Measurements from ENCODE around the gene UGT1A6.
"Not testable (repeated sequence)": the region's sequence is repeated elsewhere in the genome, so short reads cannot be mapped to it uniquely, and the experiment has no call there.

UGT1A6 gene

GRCh38 chr2:233713262-233713615, 20.5 kb downstream of the UGT1A6 start:
- no peak for DNase-seq (ENCODE audit: low read depth)
- TF ChIP-seq CTCF (IDR thresholded peaks at IDR 0.05; ENCODE audit: low read length, missing control alignments) = no peak
- no peak overlapping the region for H3K4me3 ChIP-seq (replicated peaks; ENCODE audit: low read depth, low read length)

GRCh38 chr2:233714121-233714520, 21.4 kb downstream of the UGT1A6 start:
- DNase-seq (ENCODE audit: low read depth) = no peak
- no peak for TF ChIP-seq CTCF (IDR thresholded peaks at IDR 0.05; ENCODE audit: low read length, missing control alignments)
- H3K4me3 ChIP-seq (replicated peaks; ENCODE audit: low read depth, low read length) = no peak overlapping the region

- no peak for TF ChIP-seq CTCF (IDR thresholded peaks at IDR 0.05; ENCODE audit: low read length, missing control alignments)
- no peak for DNase-seq (ENCODE audit: low read depth)
- no peak within 1 kb of the TSS for H3K4me3 ChIP-seq (replicated peaks; ENCODE audit: low read depth, low read length)
Measured at GRCh38 chr2:233718552-233718951, 25.9 kb downstream of the UGT1A6 start, which contains the start of gene UGT1A4. TSS of gene UGT1A4 (plus strand) at chr2:233718736. CDS start at chr2:233718821, 85 bp downstream.

GRCh38 chr2:233728723-233729301, 36.1 kb downstream of the UGT1A6 start, which contains the start of gene UGT1A3:
TSS of gene UGT1A3 (plus strand) at chr2:233729042. CDS start at chr2:233729127, 85 bp downstream.
- DNase-seq (ENCODE audit: low read depth) = no peak
- no peak for TF ChIP-seq CTCF (IDR thresholded peaks at IDR 0.05; ENCODE audit: low read length, missing control alignments)
- H3K4me3 ChIP-seq (replicated peaks; ENCODE audit: low read depth, low read length) = no peak within 1 kb of the TSS

- H3K4me3 ChIP-seq (replicated peaks; ENCODE audit: low read depth, low read length); DNase-seq (ENCODE audit: low read depth): not testable (repeated sequence)
Measured at GRCh38 chr2:233736868-233737653, 44.4 kb downstream of the UGT1A6 start.

- no peak for DNase-seq (ENCODE audit: low read depth)
- no peak for TF ChIP-seq CTCF (IDR thresholded peaks at IDR 0.05; ENCODE audit: low read length, missing control alignments)
- no peak overlapping the region for H3K4me3 ChIP-seq (replicated peaks; ENCODE audit: low read depth, low read length)
Measured at GRCh38 chr2:233740870-233741269, 48.2 kb downstream of the UGT1A6 start.

- H3K4me3 ChIP-seq (replicated peaks; ENCODE audit: low read depth, low read length) = no peak overlapping the region
- DNase-seq (ENCODE audit: low read depth) = no peak
- no peak for TF ChIP-seq CTCF (IDR thresholded peaks at IDR 0.05; ENCODE audit: low read length, missing control alignments)
Measured at GRCh38 chr2:233743464-233744259, 51.0 kb downstream of the UGT1A6 start.

All from fibroblast of pulmonary artery (primary cell).